K562 (cell line): Measurements from ENCODE around the gene PITRM1. TPM values are rescaled to one million over a fixed set of nuclear protein-coding genes. Genes with fewer than 3 reads are reported as not detected.

ENCODE experiments used
- ATF1 ChIP-seq, 2 experiments: fragments of 450-650 bp in 1 of 2; IDR thresholded peaks; 2 replicates each; pipeline ENCODE4 v1.6.1; 2016; ENCODE audit warnings: missing compliant biosample characterization in 1 of 2, missing genetic modification characterization in 1 of 2
- ATF6 ChIP-seq: sonication (generic); formaldehyde crosslinking; IDR thresholded peaks from 2 replicates; pipeline ENCODE4 v1.4.0; 2020; ENCODE audit warnings: mild to moderate bottlenecking, missing genetic modification reagents
- BHLHE40 ChIP-seq: IDR thresholded peaks from 2 replicates; pipeline ENCODE4 v1.6.1; 2011; ENCODE audit warnings: low read length, improper control_type of control experiment
- CBX3 ChIP-seq, 2 experiments: IDR thresholded peaks; 1 replicate in 1 of 2; 2 replicates in 1 of 2; pipeline ENCODE4 v1.6.1; 2012; ENCODE audit warnings: inconsistent platforms in 2 of 2, low read length in 2 of 2, borderline replicate concordance in 1 of 2, control low read depth in 1 of 2
- DDX20 ChIP-seq: fragments of 450-650 bp; IDR thresholded peaks from 2 replicates; pipeline ENCODE4 v1.6.1; 2016; ENCODE audit warnings: missing genetic modification characterization, low read depth, mild to moderate bottlenecking, missing compliant biosample characterization, moderate library complexity
- DMBX1 ChIP-seq: fragments of 250-450 bp; sonication (Bioruptor Pico); IDR thresholded peaks from 2 replicates; pipeline ENCODE4 v1.8.0; 2022; ENCODE audit warnings: inconsistent platforms, mild to moderate bottlenecking, moderate library complexity, borderline replicate concordance
- HBP1 ChIP-seq: fragments of 450-650 bp; formaldehyde crosslinking; IDR thresholded peaks from 2 replicates; pipeline ENCODE4 v1.4.0; 2022; ENCODE audit warnings: missing genetic modification characterization
- HNRNPLL ChIP-seq: fragments of 200-400 bp; formaldehyde crosslinking; IDR thresholded peaks from 2 replicates; pipeline ENCODE4 v1.6.1; 2017; ENCODE audit warnings: low read length, low read depth, mild to moderate bottlenecking; ENCODE audit not compliant: poor library complexity, severe bottlenecking
- LEF1 ChIP-seq: fragments of 450-650 bp; IDR thresholded peaks from 2 replicates; pipeline ENCODE4 v1.6.1; 2016; ENCODE audit warnings: mild to moderate bottlenecking
- MCM5 ChIP-seq: fragments of 450-650 bp; IDR thresholded peaks from 2 replicates; pipeline ENCODE4 v1.6.1; 2016; ENCODE audit warnings: low read depth
- NUFIP1 ChIP-seq: fragments of 450-650 bp; IDR thresholded peaks from 2 replicates; pipeline ENCODE4 v1.6.1; 2018; ENCODE audit not compliant: partially characterized antibody
- SIN3A ChIP-seq, 2 experiments: fragments of 150-350 bp in 1 of 2; IDR thresholded peaks; 2 replicates each; pipeline ENCODE4 v1.6.1; 2011 to 2016; ENCODE audit warnings: borderline replicate concordance in 2 of 2, low read depth in 2 of 2, low read length in 2 of 2, mild to moderate bottlenecking in 2 of 2, moderate library complexity in 2 of 2; ENCODE audit not compliant: control insufficient read depth in 1 of 2
- SNIP1 ChIP-seq: fragments of 450-650 bp; IDR thresholded peaks from 2 replicates; pipeline ENCODE4 v1.7.1; 2017; ENCODE audit warnings: low read depth, mild to moderate bottlenecking
- TRIM28 ChIP-seq: fragments of 450-650 bp; IDR thresholded peaks from 2 replicates; pipeline ENCODE4 v1.6.1; 2017
- ZNF316 ChIP-seq: fragments of 450-650 bp; IDR thresholded peaks from 2 replicates; pipeline ENCODE4 v1.6.1; 2016
- ZNF436 ChIP-seq: fragments of 250-450, 450-650 bp; sonication (Bioruptor Pico); formaldehyde crosslinking; IDR thresholded peaks from 2 replicates; pipeline ENCODE4 v1.7.0; 2020; ENCODE audit warnings: mild to moderate bottlenecking
- ZNF830 ChIP-seq: fragments of 250-450 bp; sonication (Bioruptor Pico); IDR thresholded peaks from 2 replicates; pipeline ENCODE4 v1.5.0; 2021; ENCODE audit warnings: mild to moderate bottlenecking
- polyA plus RNA-seq, 8 experiments: library from polyadenylated mRNA; depleted of rRNA in 4 of 8; stranded (reverse) in 5 of 8; unstranded in 3 of 8; fragments of >200 nt; fragmentation: Nextera tagmentation in 2 of 8; fragmentation: Illumina TruSeq in 1 of 8; extraction: Ambion mirVana in 2 of 8; extraction: Trizol in 1 of 8; gene quantifications; 2 replicates each; pipeline versions ENCODE4 v1.2.1 to v1.2.3, GENCODE V29; 2011 to 2014; ENCODE audit warnings: inconsistent platforms in 1 of 8, missing spikeins in 1 of 8
- total RNA-seq, 7 experiments: library from RNA; depleted of rRNA in 6 of 7; stranded (reverse); fragments of >200 nt in 6 of 7; fragmentation: Illumina TruSeq in 2 of 7; extraction: Trizol in 2 of 7; gene quantifications; 2 replicates each; pipeline versions ENCODE4 v1.2.1 to v1.2.3, GENCODE V29; 2011 to 2021; ENCODE audit warnings: low replicate concordance in 1 of 7
- TF ChIP-seq, protein P1 (sequence below): sonication (generic); formaldehyde crosslinking; IDR thresholded peaks from 2 replicates; pipeline ENCODE4 v1.8.0; 2022; ENCODE audit warnings: mild to moderate bottlenecking, missing genetic modification reagents
- TF ChIP-seq, protein P2 (sequence below): fragments of 250-450 bp; sonication (Bioruptor Pico); IDR thresholded peaks from 2 replicates; pipeline ENCODE4 v1.8.0; 2022; ENCODE audit warnings: moderate library complexity, mild to moderate bottlenecking, inconsistent platforms
- TF ChIP-seq, protein P3 (sequence below): fragments of 450-650 bp; IDR thresholded peaks from 2 replicates; pipeline ENCODE4 v1.7.0; 2016; ENCODE audit warnings: borderline replicate concordance

Gene PITRM1
- total and polyA plus RNA-seq, 9 of the 15 experiments (the other 6 are each of a cell fraction or from before 2014, with no cell fraction given): 21.1 to 70.4 (median 39.7) TPM

DNA sequence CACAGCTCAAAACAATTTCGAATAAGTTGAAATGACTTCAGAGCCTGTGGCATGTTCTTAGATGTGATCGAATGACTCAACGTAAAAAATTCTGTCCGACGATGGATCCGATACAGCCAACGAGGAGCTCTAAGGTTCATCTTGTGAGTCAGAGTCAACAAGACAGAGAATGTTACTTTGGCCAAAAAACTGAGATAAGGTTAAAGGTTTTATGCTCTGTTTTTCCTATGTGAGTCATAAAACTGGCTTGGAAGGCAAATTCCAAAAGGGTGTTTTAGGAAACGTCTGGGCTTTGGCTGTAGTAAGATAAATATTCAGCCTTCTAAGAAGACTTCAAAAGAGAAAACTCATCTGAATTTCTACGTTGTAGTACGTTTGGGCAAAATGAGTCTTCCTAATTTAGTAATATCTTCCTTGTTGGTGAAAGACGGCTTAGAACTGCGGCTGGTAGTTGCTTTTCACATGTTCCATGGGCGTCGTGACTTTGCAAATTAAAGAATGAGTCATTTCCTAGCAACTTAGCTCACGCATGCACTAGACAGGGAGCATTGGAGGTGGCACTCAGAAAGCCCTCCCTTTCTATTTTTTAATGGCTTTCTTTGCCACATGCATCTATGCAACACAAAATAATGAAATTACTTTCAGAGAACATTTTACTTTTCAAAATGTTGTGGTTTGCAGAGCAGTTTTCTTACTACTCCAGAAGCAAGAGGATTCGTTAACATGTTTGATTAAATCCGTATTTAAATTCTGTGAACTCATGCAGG lies 77.0 kb downstream of the PITRM1 start (continued):
- TF ChIP-seq HBP1: no peak
- no peak for TF ChIP-seq HNRNPLL
- no peak for TF ChIP-seq NUFIP1
- TF ChIP-seq, protein P1, sequence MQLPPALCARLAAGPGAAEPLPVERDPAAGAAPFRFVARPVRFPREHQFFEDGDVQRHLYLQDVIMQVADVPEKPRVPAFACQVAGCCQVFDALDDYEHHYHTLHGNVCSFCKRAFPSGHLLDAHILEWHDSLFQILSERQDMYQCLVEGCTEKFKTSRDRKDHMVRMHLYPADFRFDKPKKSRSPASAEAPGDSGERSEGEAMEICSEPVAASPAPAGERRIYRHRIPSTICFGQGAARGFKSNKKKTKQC (CRISPR knock-in tag): no peak
- TF ChIP-seq, protein P2, sequence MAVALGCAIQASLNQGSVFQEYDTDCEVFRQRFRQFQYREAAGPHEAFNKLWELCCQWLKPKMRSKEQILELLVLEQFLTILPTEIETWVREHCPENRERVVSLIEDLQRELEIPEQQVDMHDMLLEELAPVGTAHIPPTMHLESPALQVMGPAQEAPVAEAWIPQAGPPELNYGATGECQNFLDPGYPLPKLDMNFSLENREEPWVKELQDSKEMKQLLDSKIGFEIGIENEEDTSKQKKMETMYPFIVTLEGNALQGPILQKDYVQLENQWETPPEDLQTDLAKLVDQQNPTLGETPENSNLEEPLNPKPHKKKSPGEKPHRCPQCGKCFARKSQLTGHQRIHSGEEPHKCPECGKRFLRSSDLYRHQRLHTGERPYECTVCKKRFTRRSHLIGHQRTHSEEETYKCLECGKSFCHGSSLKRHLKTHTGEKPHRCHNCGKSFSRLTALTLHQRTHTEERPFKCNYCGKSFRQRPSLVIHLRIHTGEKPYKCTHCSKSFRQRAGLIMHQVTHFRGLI (CRISPR knock-in tag): no peak
- no peak for TF ChIP-seq DMBX1 (CRISPR knock-in tag)
- TF ChIP-seq MCM5: no peak
- no peak for TF ChIP-seq SIN3A (IDR thresholded peaks at IDR 0.05; ENCODE audit: borderline replicate concordance in 2 of 2, control insufficient read depth in 1 of 2, low read depth in 2 of 2, low read length in 2 of 2)
- no peak for TF ChIP-seq SNIP1
- TF ChIP-seq ZNF830 (CRISPR knock-in tag): no peak
- TF ChIP-seq ATF1 (CRISPR knock-in tag; IDR thresholded peaks at IDR 0.05): no peak
- TF ChIP-seq ATF1 (tag; IDR thresholded peaks at IDR 0.05): peak; percentile 70
- no peak for TF ChIP-seq ATF6
- peak; percentile 96 for TF ChIP-seq ZNF316
- peak; percentile 95 for TF ChIP-seq LEF1
- 0 out of 2 replicates have a peak, but pooled peaks have one; percentile 17 for TF ChIP-seq DDX20
- 0 out of 2 replicates have a peak, but pooled peaks have one; percentile 36 for TF ChIP-seq BHLHE40
- peak in 1 of 2 experiments; percentile 12; a peak in 1 of 3 replicates for TF ChIP-seq CBX3 (IDR thresholded peaks at IDR 0.05; ENCODE audit: borderline replicate concordance in 1 of 2, low read length in 2 of 2)
- no peak for TF ChIP-seq TRIM28
- TF ChIP-seq, protein P3, sequence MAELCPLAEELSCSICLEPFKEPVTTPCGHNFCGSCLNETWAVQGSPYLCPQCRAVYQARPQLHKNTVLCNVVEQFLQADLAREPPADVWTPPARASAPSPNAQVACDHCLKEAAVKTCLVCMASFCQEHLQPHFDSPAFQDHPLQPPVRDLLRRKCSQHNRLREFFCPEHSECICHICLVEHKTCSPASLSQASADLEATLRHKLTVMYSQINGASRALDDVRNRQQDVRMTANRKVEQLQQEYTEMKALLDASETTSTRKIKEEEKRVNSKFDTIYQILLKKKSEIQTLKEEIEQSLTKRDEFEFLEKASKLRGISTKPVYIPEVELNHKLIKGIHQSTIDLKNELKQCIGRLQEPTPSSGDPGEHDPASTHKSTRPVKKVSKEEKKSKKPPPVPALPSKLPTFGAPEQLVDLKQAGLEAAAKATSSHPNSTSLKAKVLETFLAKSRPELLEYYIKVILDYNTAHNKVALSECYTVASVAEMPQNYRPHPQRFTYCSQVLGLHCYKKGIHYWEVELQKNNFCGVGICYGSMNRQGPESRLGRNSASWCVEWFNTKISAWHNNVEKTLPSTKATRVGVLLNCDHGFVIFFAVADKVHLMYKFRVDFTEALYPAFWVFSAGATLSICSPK: no peak
- TF ChIP-seq ZNF436: no peak
